ENCODE results near the gene RARRES1.

DNA sequence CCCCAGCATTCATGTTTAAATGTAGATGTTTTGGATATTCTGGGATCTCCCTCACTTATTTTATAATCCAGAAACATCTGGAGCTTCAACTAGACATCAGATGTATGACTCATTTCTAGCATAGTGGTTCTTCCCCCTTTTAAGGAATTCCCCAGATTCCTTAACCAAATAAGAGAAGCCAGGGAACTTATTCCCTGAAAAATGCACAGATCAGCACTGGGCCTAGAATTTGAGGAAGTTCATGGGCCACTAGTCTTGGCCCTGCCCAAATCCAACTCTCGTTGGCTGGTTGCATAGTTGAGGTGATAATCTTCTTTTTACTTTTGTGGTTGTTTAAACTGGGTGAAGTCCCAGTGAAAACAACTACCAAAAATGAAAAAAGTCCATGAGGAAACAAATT is 20.4 kb downstream of the RARRES1 start:
- TF ChIP-seq POLR2A (IDR thresholded peaks at IDR 0.05) = no peak
- TF ChIP-seq, protein P1, sequence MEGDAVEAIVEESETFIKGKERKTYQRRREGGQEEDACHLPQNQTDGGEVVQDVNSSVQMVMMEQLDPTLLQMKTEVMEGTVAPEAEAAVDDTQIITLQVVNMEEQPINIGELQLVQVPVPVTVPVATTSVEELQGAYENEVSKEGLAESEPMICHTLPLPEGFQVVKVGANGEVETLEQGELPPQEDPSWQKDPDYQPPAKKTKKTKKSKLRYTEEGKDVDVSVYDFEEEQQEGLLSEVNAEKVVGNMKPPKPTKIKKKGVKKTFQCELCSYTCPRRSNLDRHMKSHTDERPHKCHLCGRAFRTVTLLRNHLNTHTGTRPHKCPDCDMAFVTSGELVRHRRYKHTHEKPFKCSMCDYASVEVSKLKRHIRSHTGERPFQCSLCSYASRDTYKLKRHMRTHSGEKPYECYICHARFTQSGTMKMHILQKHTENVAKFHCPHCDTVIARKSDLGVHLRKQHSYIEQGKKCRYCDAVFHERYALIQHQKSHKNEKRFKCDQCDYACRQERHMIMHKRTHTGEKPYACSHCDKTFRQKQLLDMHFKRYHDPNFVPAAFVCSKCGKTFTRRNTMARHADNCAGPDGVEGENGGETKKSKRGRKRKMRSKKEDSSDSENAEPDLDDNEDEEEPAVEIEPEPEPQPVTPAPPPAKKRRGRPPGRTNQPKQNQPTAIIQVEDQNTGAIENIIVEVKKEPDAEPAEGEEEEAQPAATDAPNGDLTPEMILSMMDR (IDR thresholded peaks at IDR 0.05) = no peak

Data from prostate gland (tissue), 2 donors.